A549 treated with Hydrocortisone at 1 μM for 4 hours (cell line): ENCODE measurements around the gene ZNF578. TPM values are rescaled to one million over a fixed set of nuclear protein-coding genes. Genes with fewer than 3 reads are reported as not detected.

ENCODE experiments used
- total RNA-seq: library from RNA; stranded (reverse); fragments of 200-300 nt; extraction: Qiagen RNA extraction; gene quantifications from 5 replicates; pipeline ENCODE4 v1.2.3, GENCODE V29; 2022

Gene ZNF578
- total RNA-seq: not detected in 5 replicates

DNA sequence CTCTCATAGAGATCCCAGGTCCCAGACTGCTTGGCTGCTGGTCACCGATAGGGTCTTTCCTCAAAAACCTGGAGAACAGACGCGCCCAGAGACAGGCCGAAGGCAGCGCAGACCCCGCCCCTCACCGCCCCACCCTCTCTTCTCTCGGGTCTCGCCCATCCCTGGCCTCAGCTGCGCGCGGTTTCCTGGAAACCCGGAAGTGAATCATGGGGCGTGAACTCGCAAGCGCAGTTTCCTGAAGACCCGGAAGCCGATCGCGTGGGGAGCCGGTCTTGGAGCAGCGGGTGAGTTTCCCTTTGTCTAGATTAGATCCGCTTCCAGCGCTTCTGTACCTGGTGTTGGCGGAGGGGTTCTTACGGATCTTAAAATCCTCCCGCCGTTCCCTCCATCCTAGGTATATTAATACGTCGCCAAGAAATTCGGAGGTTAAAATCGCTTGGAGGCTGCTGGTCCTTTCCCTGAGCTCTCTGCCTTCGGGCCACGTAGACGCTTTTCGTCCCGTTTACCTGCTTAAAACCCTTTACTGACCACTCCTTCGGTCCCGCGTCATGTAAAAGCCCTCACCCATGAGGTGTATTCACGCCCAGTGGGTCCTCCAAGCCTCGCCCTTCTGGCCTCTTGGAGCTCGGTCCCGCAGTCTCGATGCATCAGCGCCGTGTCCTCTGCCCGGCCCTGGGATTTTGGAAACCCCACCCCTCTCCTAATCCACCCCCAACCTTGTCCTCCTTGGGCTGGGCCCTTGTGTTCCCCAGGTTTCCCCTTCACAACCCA, at the start of gene ZNF578:
Gene ZNF578 (plus strand): TSS at position 230 of the 771 bp plus-strand sequence. CDS start 48,293 bp downstream, outside the sequence.

GRCh38 chr19:52428937-52429336, 24.4 kb upstream of the ZNF578 start, which contains the start of gene ZNF534:
Gene ZNF534 (plus strand): TSS chr19:52429148. CDS start chr19:52431475, 2,327 bp downstream.

GRCh38 chr19:52527134-52527955, 74.0 kb downstream of the ZNF578 start, which contains the start of gene ZNF808:
Gene ZNF808 (plus strand): TSS chr19:52527668. CDS start chr19:52543285, 15,617 bp downstream.

Other genes starting within 250 kb of the ZNF578 start
- gene ZNF766, start 184.0 kb upstream of the ZNF578 start, total RNA-seq: 5.9 to 14.2 TPM (median 9.0 TPM) in 5 replicates
- gene ZNF480, start 156.4 kb upstream of the ZNF578 start, total RNA-seq: 6.6 to 19.0 TPM (median 17.3 TPM) in 5 replicates
- not detected in 5 replicates for gene ZNF610, start 117.3 kb upstream of the ZNF578 start, total RNA-seq
- 0.69 to 0.90 TPM (median 0.77 TPM) in 5 replicates for gene ZNF880, start 83.6 kb upstream of the ZNF578 start, total RNA-seq
- gene ZNF528, start 55.7 kb upstream of the ZNF578 start, total RNA-seq: 0.12 to 0.23 TPM (median 0.16 TPM) in 3 of 5 replicates, not detected in the others
- gene ZNF534, start 24.4 kb upstream of the ZNF578 start, total RNA-seq: not detected in 5 replicates
- gene ZNF808, start 74.1 kb downstream of the ZNF578 start, total RNA-seq: 0.07 to 0.17 TPM (median 0.11 TPM) in 4 of 5 replicates, not detected in the other
- gene ZNF701, start 116.7 kb downstream of the ZNF578 start, total RNA-seq: 0.14 to 0.28 TPM (median 0.20 TPM) in 5 replicates
- 0.06 to 0.20 TPM (median 0.11 TPM) in 5 replicates for gene ZNF83, start 184.8 kb downstream of the ZNF578 start, total RNA-seq